T-cell (primary cell): ENCODE measurements around the gene PLSCR5. TPM values are rescaled to one million over a fixed set of nuclear protein-coding genes. Genes with fewer than 3 reads are reported as not detected.

Source experiments
- ATAC-seq, 4 experiments: fragments of 200-7000 bp in 3 of 4; fragments of 150-1000 bp in 1 of 4; cut with Tn5 transposase; replicated peaks in 1 of 4; 1 replicate in 3 of 4; 2 replicates in 1 of 4; pipeline ENCODE4 v1.10.0; 2021; ENCODE audit warnings: moderate library complexity in 3 of 4, mild to moderate bottlenecking in 2 of 4, moderate number of reproducible peaks in 1 of 4
- CTCF ChIA-PET, 2 donors: fragments of 300-600 bp; sonication (Branson Sonifier 250); formaldehyde crosslinking; loops; one replicate each; lab custom pipeline; 2022; ENCODE audit warnings: antibody characterized with exemption in 2 of 2; lab: Charles Lee
- POLR2A ChIA-PET, 2 donors: fragments of 300-600 bp; sonication (Branson Sonifier 250); formaldehyde crosslinking; loops; one replicate each; lab custom pipeline; 2022; ENCODE audit warnings: antibody characterized with exemption in 2 of 2; lab: Charles Lee
- DNase-seq, 35 experiments: peaks; one replicate each; pipeline versions ENCODE4 v3.0.0 to v3.0.0-alpha.2; 2013 to 2023
- H3K27ac ChIP-seq: one replicate; pipeline ENCODE4 v1.5.1; 2013; ENCODE audit warnings: low read length
- H3K27me3 ChIP-seq, 2 experiments: replicated peaks in 1 of 2; 1 replicate in 1 of 2; 2 replicates in 1 of 2; pipeline versions ENCODE4 v1.6.1 to v1.7.0; 2013; ENCODE audit warnings: low read length in 1 of 2, mixed read lengths in 1 of 2; ENCODE audit not compliant: control insufficient read depth in 2 of 2, insufficient read depth in 2 of 2; ENCODE audit errors: extremely low read depth in 1 of 2
- H3K36me3 ChIP-seq, 2 donors: 1 replicate in 1 of 2; 2 replicates in 1 of 2; pipeline versions ENCODE4 v1.6.1 to v1.7.0; 2013; ENCODE audit warnings: low read length in 1 of 2; ENCODE audit not compliant: control insufficient read depth in 2 of 2, insufficient read depth in 1 of 2; ENCODE audit errors: extremely low read depth in 1 of 2
- H3K4me1 ChIP-seq, 2 experiments: 1 replicate in 1 of 2; 2 replicates in 1 of 2; pipeline versions ENCODE4 v1.6.1 to v1.7.0; 2013; ENCODE audit warnings: low read length in 2 of 2, mixed read lengths in 1 of 2; ENCODE audit not compliant: insufficient read depth in 2 of 2, control insufficient read depth in 1 of 2; ENCODE audit errors: extremely low read depth in 1 of 2
- H3K4me3 ChIP-seq, 2 donors: 1 replicate in 1 of 2; 2 replicates in 1 of 2; pipeline versions ENCODE4 v1.5.1 to v1.7.0; 2013; ENCODE audit warnings: mild to moderate bottlenecking in 2 of 2, low read length in 1 of 2, moderate library complexity in 1 of 2; ENCODE audit not compliant: control insufficient read depth in 1 of 2; ENCODE audit errors: extremely low read depth in 1 of 2
- H3K9me3 ChIP-seq: 2 replicates; pipeline ENCODE4 v1.7.0; 2013
- H3K27ac Mint-ChIP-seq, 2 donors: one replicate each; pipeline ENCODE4 v1.8.0; 2020 to 2021; ENCODE audit warnings: mild to moderate bottlenecking in 2 of 2, mixed read lengths in 2 of 2
- H3K27me3 Mint-ChIP-seq, 2 donors: one replicate each; pipeline ENCODE4 v1.8.0; 2021 to 2022; ENCODE audit warnings: mixed read lengths in 2 of 2
- H3K36me3 Mint-ChIP-seq: one replicate; pipeline ENCODE4 v1.8.0; 2021; ENCODE audit warnings: mixed read lengths
- H3K4me1 Mint-ChIP-seq, 3 donors: one replicate each; pipeline ENCODE4 v1.8.0; 2020 to 2022; ENCODE audit warnings: mixed read lengths in 3 of 3, mild to moderate bottlenecking in 1 of 3
- H3K4me3 Mint-ChIP-seq, 3 donors: one replicate each; pipeline ENCODE4 v1.8.0; 2020 to 2022; ENCODE audit warnings: mild to moderate bottlenecking in 3 of 3, mixed read lengths in 3 of 3, moderate library complexity in 3 of 3
- H3K9me3 Mint-ChIP-seq, 3 donors: one replicate each; pipeline ENCODE4 v1.8.0; 2020 to 2022; ENCODE audit warnings: mixed read lengths in 3 of 3
- WGBS: methylation state at CpG from one replicate; pipeline ENCODE4 v1.1.5; 2013; ENCODE audit warnings: missing lambda C conversion rate; ENCODE audit not compliant: insufficient coverage; 5-methylcytosine and 5-hydroxymethylcytosine counted together
- total RNA-seq, 35 experiments: library from RNA in 6 of 35; stranded (reverse) in 6 of 35; fragments of 120-200 nt in 1 of 35; gene quantifications; one replicate each; pipeline versions ENCODE4 v1.2.1 to v1.2.4 and lab custom pipeline; 2013 to 2026

Gene PLSCR5
- total RNA-seq, 5 donors from 2014 or later (not counting 1 experiment from before 2014, with no cell fraction given): not detected

DNA sequence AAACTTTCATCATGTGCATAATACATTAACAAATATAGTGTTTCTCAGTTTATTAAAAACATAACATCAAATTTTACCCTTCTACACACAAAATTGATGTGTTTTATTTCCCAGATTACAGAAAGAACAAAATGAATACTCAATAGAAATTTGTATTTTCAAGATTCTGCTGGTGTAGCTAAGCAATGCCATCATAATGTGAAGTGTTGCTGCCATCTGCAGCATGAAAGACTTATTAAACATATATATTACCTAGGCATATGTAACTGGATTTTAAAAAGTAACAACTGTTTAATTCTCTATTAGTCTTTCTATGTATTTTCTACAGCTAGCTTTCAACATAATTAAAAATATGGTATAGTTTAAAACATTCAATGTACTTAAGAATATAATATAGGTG lies 27.5 kb downstream of the PLSCR5 start:
- peak in 1 of 4 experiments; percentile 58 for ATAC-seq

DNA sequence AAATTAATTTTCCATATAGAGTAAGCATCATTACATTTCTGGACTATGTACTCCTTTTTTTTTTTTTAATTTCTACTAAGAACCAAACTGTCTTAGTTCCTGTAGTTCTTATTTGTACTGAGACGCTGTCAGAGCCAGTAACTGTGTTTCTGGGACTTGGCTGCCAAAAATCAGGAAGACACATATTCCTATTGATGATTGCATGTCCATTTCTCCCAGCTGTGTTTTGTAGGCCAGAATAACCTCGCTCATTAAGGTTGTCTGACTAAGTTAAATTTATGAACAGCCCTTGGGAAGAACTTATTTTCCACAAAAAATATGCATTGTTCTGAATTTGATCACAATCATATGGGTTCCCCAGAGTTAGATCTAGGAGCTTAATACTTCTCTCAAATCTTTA lies 29.5 kb downstream of the PLSCR5 start:
- DNase-seq (no peak), ATAC-seq (no peak)
- H3K4me1 ChIP-seq: no peaks in the 10 kb centered on the region
- no peak overlapping the region for H3K27ac ChIP-seq
- H3K4me3 ChIP-seq: no peak overlapping the region
- CTCF ChIA-PET: interaction anchor here in 1 of 2 donors (0.7 to 3.2 kb wide), 2 partner anchors 360 to 386 kb away, joined by 4 to 15 read pairs; no protein-coding TSS in a partner anchor
- POLR2A ChIA-PET: no interaction called here
- no peaks in the 10 kb centered on the region for H3K9me3 Mint-ChIP-seq
- no peaks in the 10 kb centered on the region for H3K36me3 Mint-ChIP-seq
- no peak overlapping the region for H3K4me3 Mint-ChIP-seq
- H3K9me3 ChIP-seq: no peaks in the 10 kb centered on the region
- peaks cover 0 to 2% of the 10 kb centered on the region in 2 donors for H3K27me3 Mint-ChIP-seq
- no peaks in the 10 kb centered on the region for H3K36me3 ChIP-seq
- no peaks in the 10 kb centered on the region for H3K27me3 ChIP-seq
- no peak overlapping the region for H3K27ac Mint-ChIP-seq
- H3K4me1 Mint-ChIP-seq: no peaks in the 10 kb centered on the region
- no CpG with 5 or more reads among the region's 2 CpGs for WGBS

More for the DNA sequence above, 27.5 kb downstream of the PLSCR5 start:
- H3K27ac Mint-ChIP-seq: no peak overlapping the region
- CTCF ChIA-PET: interaction anchor here (0.6 to 2.6 kb wide), 16 partner anchors 9 to 513 kb away, joined by 3 to 28 read pairs (median 4); no protein-coding TSS in a partner anchor
- H3K4me3 ChIP-seq: no peak overlapping the region
- no peaks in the 10 kb centered on the region for H3K4me1 ChIP-seq
- DNase-seq: peak in 25 of 35 experiments; percentile 2 to 71 (median 17)
- H3K27me3 Mint-ChIP-seq: no peaks in the 10 kb centered on the region
- H3K9me3 ChIP-seq: no peaks in the 10 kb centered on the region
- no peaks in the 10 kb centered on the region for H3K4me1 Mint-ChIP-seq
- H3K27ac ChIP-seq: no peak overlapping the region
- H3K4me3 Mint-ChIP-seq: no peak overlapping the region
- no peaks in the 10 kb centered on the region for H3K27me3 ChIP-seq
- H3K36me3 ChIP-seq: no peaks in the 10 kb centered on the region
- no peaks in the 10 kb centered on the region for H3K36me3 Mint-ChIP-seq
- POLR2A ChIA-PET: interaction anchor here in 1 of 2 donors (0.5 to 0.6 kb wide), 2 partner anchors 350 to 509 kb away, joined by 3 read pairs; no protein-coding TSS in a partner anchor
- peaks cover 0 to under 1% (median 0%) of the 10 kb centered on the region in 3 donors for H3K9me3 Mint-ChIP-seq

GRCh38 chr3:146574173-146574572 lies 31.0 kb downstream of the PLSCR5 start:
- Mint-ChIP-seq H3K4me3 (no peak overlapping the region), H3K36me3 (no peaks in the 10 kb centered on the region)
- POLR2A ChIA-PET: no interaction called here

DNA sequence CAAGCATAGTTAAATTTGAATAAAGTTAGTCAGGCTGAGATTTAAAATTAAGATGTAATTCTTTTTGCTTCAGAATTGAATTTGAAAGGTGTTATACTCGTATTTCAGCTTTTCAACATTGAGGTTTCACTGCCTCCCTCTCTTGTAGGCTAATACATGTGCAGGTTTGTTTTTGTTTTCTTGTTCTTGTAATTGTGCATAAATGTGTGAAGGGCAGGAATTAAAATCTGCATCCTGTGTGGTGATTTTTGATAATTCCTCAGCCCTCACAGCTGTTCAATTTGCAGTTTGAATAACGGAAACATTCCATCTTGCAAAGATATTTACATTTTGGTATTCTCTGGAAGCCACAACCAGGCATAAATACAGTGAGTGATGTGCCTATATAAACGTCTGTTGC lies 35.8 kb downstream of the PLSCR5 start:
- DNase-seq: no peak
- POLR2A ChIA-PET: no interaction called here
- CTCF ChIA-PET: interaction anchor here in 1 of 2 donors (0.6 kb wide), 2 partner anchors 9 kb away, joined by 4 to 5 read pairs; no protein-coding TSS in a partner anchor

More at GRCh38 chr3:146574173-146574572, 31.0 kb downstream of the PLSCR5 start:
- CTCF ChIA-PET: interaction anchor here (1.1 to 3.2 kb wide), 3 partner anchors 354 to 385 kb away, joined by 3 to 15 read pairs (median 4); no protein-coding TSS in a partner anchor
- H3K4me3 ChIP-seq: no peak overlapping the region
- no peaks in the 10 kb centered on the region for H3K9me3 ChIP-seq
- no peak for DNase-seq
- H3K27ac ChIP-seq: no peak overlapping the region
- no peaks in the 10 kb centered on the region for H3K4me1 ChIP-seq
- H3K9me3 Mint-ChIP-seq: no peaks in the 10 kb centered on the region
- peaks cover 0 to 2% of the 10 kb centered on the region in 2 donors for H3K27me3 Mint-ChIP-seq
- no peak overlapping the region for H3K27ac Mint-ChIP-seq
- no peaks in the 10 kb centered on the region for H3K4me1 Mint-ChIP-seq
- no peaks in the 10 kb centered on the region for H3K27me3 ChIP-seq
- no CpG with 5 or more reads among the region's 1 CpG for WGBS
- ATAC-seq: no peak
- no peaks in the 10 kb centered on the region for H3K36me3 ChIP-seq

DNA sequence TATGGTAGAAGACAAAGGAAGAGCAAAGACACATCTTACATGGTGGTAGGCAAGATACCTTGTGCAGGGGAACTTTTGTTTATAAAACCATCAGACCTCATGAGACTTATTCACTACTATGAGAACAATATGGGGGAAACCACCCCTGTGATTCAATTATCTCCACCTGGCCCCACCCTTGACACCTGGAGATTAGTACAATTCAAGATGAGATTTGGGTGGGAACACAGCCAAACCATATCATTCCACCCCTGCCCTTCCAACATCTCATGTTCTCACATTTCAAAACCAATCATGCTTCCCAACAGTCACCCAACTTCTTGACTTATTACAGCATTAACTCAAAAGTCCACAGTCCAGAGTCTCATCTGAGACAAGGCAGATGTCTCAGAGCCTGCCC lies 39.0 kb downstream of the PLSCR5 start:
- H3K4me1 ChIP-seq: no peaks in the 10 kb centered on the region
- no peak overlapping the region for H3K4me3 Mint-ChIP-seq
- peaks cover 0 to 6% of the 10 kb centered on the region in 2 experiments for H3K27me3 ChIP-seq
- POLR2A ChIA-PET: no interaction called here
- DNase-seq (no peak), ATAC-seq (no peak)
- no peak overlapping the region for H3K27ac ChIP-seq
- no peaks in the 10 kb centered on the region for H3K36me3 Mint-ChIP-seq
- H3K9me3 ChIP-seq: no peaks in the 10 kb centered on the region
- no peak overlapping the region for H3K4me3 ChIP-seq
- H3K36me3 ChIP-seq: no peaks in the 10 kb centered on the region
- no peak overlapping the region for H3K27ac Mint-ChIP-seq
- no peaks in the 10 kb centered on the region for H3K4me1 Mint-ChIP-seq
- H3K9me3 Mint-ChIP-seq: peaks cover 0 to 6% (median 4%) of the 10 kb centered on the region in 3 donors
- CTCF ChIA-PET: no interaction called here
- H3K27me3 Mint-ChIP-seq: peaks cover 2 to 4% of the 10 kb centered on the region in 2 donors

More for the DNA sequence above, 35.8 kb downstream of the PLSCR5 start:
- H3K27ac ChIP-seq: no peak overlapping the region
- no peak overlapping the region for H3K27ac Mint-ChIP-seq
- no peaks in the 10 kb centered on the region for H3K4me1 ChIP-seq
- peaks cover 2 to 4% of the 10 kb centered on the region in 2 donors for H3K27me3 Mint-ChIP-seq
- no peaks in the 10 kb centered on the region for H3K27me3 ChIP-seq
- H3K4me3 Mint-ChIP-seq: no peak overlapping the region
- no peaks in the 10 kb centered on the region for H3K9me3 Mint-ChIP-seq
- no peaks in the 10 kb centered on the region for H3K4me1 Mint-ChIP-seq
- H3K36me3 Mint-ChIP-seq: no peaks in the 10 kb centered on the region
- ATAC-seq: no peak
- WGBS: 100% methylated on average over 1 of the region's 3 CpGs
- no peaks in the 10 kb centered on the region for H3K36me3 ChIP-seq
- no peak overlapping the region for H3K4me3 ChIP-seq
- H3K9me3 ChIP-seq: no peaks in the 10 kb centered on the region

GRCh38 chr3:146561879-146562278 lies 43.3 kb downstream of the PLSCR5 start:
- no peaks in the 10 kb centered on the region for H3K4me1 ChIP-seq
- peaks cover 0 to 6% of the 10 kb centered on the region in 2 experiments for H3K27me3 ChIP-seq
- ATAC-seq: no peak
- H3K4me3 ChIP-seq: no peak overlapping the region
- DNase-seq: no peak
- no peaks in the 10 kb centered on the region for H3K9me3 ChIP-seq
- Mint-ChIP-seq H3K4me1 (no peaks in the 10 kb centered on the region), H3K36me3 (no peaks in the 10 kb centered on the region), H3K4me3 (no peak overlapping the region), H3K9me3 (peaks cover 0 to 6% (median 4%) of the 10 kb centered on the region in 3 donors), H3K27ac (no peak overlapping the region), H3K27me3 (no peaks in the 10 kb centered on the region)
- POLR2A ChIA-PET: no interaction called here
- H3K27ac ChIP-seq: no peak overlapping the region
- WGBS: 57% methylated on average over 1 of the region's 1 CpG
- no peaks in the 10 kb centered on the region for H3K36me3 ChIP-seq
- CTCF ChIA-PET: no interaction called here
